ENCODE results near the gene SKIL.

SKIL gene

DNA sequence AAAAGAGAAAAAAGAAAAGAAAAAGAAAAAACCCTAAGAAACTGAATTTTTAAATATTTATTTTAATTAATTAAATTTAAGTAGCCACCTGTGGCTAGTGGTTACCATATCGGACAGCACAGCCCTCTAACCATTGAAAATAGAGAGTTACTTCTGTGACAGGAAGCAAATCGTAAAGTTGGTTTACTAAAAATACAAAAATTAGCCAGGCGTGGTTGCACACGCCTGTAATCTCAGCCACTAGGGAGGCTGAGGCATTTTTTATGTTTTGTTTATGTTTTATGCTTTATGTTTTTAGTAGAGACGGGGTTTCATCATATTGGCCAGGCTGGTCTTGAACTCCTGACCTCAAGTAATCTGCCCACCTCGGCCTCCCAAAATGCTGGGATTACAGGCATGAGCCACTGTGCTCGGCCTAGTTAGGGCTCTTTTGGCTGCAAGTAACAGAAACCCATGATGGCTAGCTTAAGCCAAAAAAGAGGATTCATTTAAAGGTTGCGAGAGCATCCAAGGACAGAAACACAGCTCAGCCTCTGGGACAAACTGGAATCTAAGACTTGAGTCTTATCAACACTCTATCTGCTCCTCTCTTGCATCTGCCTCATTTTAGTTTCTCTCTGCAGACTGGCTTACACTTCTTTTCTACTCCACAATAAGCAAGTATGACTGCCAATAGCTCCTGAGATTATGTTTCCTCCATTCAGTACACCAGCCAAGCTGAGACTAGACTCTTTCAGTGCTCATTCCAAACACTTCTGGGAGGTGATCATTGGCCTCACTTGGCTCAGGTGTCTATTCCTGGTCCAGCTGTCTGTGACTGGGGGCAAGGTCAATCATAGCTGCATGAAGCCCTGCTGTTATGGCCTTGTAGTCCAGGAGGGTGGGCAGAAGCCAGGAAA is 6.8 kb upstream of the SKIL start:
- DNase-seq: no peak

DNA sequence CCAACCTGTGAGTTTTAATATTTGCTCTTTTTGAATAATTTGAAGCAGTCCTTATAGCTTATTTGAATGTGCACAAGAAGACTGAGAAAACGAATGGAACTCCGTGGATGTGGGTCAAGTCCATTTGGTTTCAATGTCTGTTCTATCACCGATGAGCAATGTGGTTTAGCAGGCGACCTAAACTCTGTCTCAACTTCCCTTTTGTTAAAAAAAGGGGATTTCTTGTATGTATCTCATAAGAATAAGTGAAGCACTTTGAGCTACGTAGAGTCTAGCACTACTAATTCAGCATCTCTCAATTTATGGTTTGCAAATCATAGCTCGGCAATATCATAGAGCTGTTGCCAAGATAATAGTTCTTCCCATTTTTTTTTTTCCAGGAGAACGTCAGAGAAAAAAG is 4.6 kb upstream of the SKIL start:
- no peak for DNase-seq

DNA sequence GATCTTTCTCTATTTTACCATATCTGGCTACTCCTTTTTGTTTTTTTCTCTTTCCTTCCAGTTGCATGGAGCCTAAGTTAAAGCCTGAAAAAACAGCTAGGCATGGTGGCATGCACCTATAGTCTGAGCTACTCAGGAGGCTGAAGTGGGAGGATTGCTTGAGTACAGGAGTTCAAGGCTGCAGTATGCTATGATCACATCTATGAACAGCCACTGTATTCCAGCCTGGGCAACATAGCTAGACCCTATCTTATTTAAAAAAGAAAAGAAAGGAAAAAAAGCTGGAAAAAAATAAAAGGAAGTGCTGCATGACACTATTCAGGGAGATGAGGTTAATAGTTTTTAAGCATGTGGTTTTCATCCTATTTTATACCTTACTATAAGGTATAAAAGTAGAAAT is 4.0 kb upstream of the SKIL start:
- DNase-seq: no peak

- no peak for DNase-seq
Measured at GRCh38 chr3:170354760-170355159, 2.8 kb upstream of the SKIL start.

GRCh38 chr3:170355738-170356595 is 1.5 kb upstream of the SKIL start:
- DNase-seq: no peak

GRCh38 chr3:170356596-170357175 is 829 bp upstream of the SKIL start:
- peak; percentile 78 for DNase-seq

DNA sequence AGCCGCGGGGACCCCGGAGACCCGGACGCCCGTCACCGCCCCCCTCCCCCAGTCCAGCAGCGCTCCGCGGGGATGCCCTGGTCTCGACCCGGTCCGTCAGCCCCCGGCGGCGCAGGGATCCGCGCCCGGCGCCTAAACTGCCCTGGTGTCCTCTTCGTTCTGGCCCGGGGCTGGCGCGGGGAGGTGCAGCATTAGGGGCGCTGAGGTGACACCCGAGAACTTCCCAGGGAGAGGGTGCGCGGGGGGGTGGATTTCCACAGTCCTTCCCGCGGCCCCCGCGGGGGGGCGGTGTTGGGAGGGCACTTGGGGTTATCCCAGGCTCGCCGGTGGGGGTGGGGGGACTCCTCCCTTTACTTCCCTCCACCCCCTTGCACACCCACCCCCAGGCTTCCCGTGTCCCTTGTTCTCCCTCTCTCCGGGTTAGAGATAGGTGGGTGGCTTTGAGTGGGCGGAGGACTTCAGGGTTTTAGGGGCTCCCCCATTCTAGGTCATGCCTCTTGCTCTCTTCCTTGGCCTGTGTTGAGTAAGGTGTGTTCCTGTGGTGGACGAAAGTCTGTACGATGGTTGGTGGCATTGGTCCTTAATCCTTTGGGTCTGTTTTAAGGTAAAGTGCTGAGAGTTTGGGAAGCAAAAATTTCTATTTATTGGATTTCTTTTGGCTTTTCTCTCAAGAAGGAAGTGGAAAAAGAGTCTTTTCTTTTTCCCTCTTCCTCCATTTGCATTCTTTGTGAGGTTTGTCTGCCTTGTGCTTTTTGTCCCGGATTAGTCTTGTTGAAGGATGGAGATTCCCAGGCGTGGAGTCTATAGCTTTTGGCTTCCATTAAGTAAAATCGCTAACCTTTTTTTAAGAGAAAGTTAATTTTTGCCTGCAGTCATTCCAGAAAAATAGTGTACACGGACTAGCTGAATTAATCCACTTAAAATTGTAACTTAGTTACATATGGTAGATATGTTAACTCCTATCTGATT is 811 bp downstream of the SKIL start:
- DNase-seq: peak; percentile 87

DNA sequence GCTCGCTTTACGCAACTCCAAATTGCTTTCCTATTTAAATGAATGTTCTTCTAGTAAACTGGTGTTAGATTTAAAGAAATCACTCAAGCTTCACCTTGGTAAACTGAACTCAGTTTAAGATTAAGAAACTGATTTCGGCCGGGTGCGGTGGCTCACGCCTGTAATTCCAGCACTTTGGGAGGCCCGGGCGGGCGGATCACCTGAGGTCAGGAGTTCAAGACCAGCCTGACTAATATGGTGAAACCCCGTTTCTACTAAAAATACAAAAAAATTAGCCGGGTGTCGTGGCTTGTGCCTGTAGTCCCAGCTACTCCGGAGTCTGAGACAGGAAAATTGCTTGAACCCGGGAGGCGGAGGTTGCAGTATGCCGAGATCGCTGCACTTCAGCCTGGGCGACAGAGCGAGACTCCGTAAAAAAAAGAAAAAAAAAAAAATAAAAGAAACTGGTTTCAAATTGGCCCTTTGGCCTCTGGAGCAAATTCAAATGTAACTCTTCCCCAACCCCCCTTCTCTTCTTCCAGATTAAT is 1.7 kb downstream of the SKIL start:
- no peak for DNase-seq

DNA sequence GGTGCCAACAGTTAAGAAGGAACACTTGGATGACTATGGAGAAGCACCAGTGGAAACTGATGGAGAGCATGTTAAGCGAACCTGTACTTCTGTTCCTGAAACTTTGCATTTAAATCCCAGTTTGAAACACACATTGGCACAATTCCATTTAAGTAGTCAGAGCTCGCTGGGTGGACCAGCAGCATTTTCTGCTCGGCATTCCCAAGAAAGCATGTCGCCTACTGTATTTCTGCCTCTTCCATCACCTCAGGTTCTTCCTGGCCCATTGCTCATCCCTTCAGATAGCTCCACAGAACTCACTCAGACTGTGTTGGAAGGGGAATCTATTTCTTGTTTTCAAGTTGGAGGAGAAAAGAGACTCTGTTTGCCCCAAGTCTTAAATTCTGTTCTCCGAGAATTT is 3.0 kb downstream of the SKIL start:
- DNase-seq: no peak

- no peak for DNase-seq
Measured at GRCh38 chr3:170360916-170361315, 3.4 kb downstream of the SKIL start.

GRCh38 chr3:170361711-170362110 is 4.2 kb downstream of the SKIL start:
- no peak for DNase-seq

DNA sequence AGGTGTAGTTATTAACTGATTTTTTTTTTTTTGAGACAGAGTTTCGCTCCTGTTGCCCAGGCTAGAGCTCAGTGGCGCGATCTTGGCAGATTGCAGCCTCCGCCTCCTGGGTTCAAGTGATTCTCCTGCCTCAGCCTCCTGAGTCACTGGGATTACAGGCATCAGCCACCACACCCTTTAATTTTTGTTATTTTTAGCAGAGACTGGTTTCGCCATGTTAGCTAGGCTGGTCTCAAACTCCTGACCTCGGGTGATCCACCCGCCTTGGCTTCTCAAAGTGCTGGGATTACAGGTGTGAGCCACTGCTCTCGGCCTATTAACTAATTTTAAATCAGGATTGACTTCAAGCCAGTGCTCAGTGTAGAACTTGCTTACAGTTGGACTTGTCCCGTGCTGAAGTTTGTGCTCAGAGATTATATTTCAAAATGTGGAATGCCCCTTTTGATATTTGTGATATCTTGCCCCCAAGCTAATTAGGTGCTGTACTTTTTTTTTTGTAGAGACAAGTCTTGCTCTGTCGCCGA is 6.0 kb downstream of the SKIL start:
- DNase-seq: no peak

DNA sequence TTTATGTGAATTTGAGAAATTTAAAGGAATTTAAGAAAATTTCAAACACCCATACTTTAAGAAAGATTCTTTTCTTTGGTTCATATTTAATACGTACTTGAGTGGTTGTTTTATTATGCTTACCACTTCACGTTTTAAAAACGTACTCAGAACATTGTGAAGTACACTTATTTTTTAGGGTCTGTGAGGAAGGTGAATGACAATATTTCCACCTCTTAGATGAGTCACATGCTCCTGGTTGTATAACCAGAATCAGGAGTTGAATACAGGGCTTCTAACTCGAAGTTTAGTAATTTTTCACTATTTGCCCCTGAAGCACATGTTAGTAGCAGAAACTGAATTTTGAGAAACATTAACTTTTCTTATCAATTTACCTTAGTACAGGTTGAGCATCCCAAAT is 7.5 kb downstream of the SKIL start:
- DNase-seq: no peak

- DNase-seq: no peak
Measured at GRCh38 chr3:170367797-170368196, 10.3 kb downstream of the SKIL start.

GRCh38 chr3:170368921-170369320 is 11.4 kb downstream of the SKIL start:
- DNase-seq: no peak

GRCh38 chr3:170372190-170372879 is 14.8 kb downstream of the SKIL start:
- DNase-seq: no peak

DNA sequence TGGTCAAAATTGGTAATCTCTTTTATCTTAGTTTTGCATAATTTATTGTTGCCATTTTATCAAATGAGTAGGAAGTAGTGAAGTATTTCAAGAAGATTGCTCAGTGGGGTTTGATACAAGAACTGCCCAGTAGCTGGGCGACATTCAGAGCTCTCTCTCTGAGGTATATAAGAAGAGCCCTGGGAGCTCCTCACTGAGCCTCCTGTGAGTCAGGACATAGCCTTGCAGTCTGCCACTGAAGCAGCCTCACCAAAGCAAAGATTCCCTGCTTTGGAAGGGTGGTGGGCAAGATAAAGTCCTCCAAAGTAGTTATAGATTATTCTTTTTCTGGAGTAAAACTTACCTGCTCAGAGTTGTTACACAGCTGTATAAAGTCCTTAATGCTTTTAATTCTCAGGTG is 26.1 kb downstream of the SKIL start:
- DNase-seq: no peak

- no peak for DNase-seq
Measured at GRCh38 chr3:170386468-170386867, 29.0 kb downstream of the SKIL start.

DNA sequence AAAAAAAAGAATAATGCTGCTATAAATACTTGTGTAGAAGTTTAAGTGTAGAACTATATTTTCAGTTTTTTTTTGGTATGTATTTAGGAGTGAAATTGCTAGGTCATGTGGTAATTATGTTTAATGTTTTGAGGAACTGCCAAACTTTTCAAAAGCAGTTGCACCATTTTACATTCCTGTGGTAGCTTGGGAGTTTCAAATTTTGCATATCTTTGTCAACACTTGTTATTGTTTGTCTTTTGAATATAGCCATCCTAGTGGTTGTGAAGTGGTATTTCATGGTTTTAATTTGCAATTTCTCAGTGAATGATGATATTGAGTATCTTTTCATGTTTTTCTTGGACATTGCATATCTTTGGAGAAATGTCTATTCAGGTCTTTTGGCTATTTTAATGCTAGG is 30.4 kb downstream of the SKIL start:
- DNase-seq: no peak

DNA sequence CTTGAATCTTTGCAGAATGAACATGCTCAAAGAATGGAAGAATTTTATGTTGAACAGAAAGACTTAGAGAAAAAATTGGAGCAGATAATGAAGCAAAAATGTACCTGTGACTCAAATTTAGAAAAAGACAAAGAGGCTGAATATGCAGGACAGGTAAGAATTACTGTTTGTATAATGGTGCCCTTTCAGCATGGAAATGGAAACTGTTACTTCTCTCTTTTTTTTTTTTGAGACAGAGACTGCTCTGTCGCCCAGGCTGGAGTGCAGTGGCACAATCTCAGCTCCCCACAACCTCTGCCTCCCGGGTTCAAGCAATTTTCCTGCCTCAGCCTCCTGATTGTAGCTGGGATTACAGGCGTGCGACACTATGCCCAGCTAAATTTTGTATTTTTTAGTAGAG is 33.6 kb downstream of the SKIL start:
- DNase-seq: no peak

GRCh38 chr3:170397685-170398084 is 40.2 kb downstream of the SKIL start:
- no peak for DNase-seq
